Measurements from ENCODE around the gene MED15. TPM values are rescaled to one million over a fixed set of nuclear protein-coding genes. Genes with fewer than 3 reads are reported as not detected.

Gene MED15
- total and polyA plus RNA-seq, 2 of the 8 experiments (the other 6 are each of a cell fraction or from before 2014, with no cell fraction given) = 28.3 to 57.1 TPM

- no peaks in the 10 kb centered on the region for H3K79me1 ChIP-seq (ENCODE audit: low read depth, low read length)
- no peaks in the 10 kb centered on the region for H3K23me2 ChIP-seq (ENCODE audit: low read depth, low read length)
- H3K9ac ChIP-seq (replicated peaks in 1 of 4; ENCODE audit: extremely low read depth in 1 of 4, low read depth in 3 of 4, low read length in 3 of 4) = no peak overlapping the region
- H2BK20ac ChIP-seq (ENCODE audit: low read length) = no peak overlapping the region
- no peak overlapping the region for H3K4me3 ChIP-seq (ENCODE audit: extremely low read depth in 1 of 4, insufficient read depth in 2 of 4, low read depth in 3 of 4, low read length in 4 of 4)
- no peaks in the 10 kb centered on the region for H3K27me3 ChIP-seq (replicated peaks in 1 of 4; ENCODE audit: control insufficient read depth in 3 of 4, extremely low read depth in 1 of 4, insufficient read depth in 3 of 4, low read length in 3 of 4)
- H2BK12ac ChIP-seq (ENCODE audit: low read depth, low read length) = no peak overlapping the region
- H3K36me3 ChIP-seq (ENCODE audit: control insufficient read depth in 2 of 4, insufficient read depth in 4 of 4, low read length in 3 of 4) = no peaks in the 10 kb centered on the region
- H2AK5ac ChIP-seq (ENCODE audit: low read depth, low read length) = no peak overlapping the region
- peak overlapping the region; percentile 74; the same call in 1 of the 2 replicates for H4K8ac ChIP-seq (ENCODE audit: extremely low read depth, insufficient read depth, low read length)
- DNase-seq (ENCODE audit: low read depth in 1 of 2, low spot score in 2 of 2) (no peak), FAIRE-seq (no peak)
- no peak overlapping the region for H2AFZ ChIP-seq (ENCODE audit: low read length)
- CTCF ChIA-PET (ENCODE audit: partially characterized antibody) = interaction anchor here (0.7 to 4.7 kb wide), 11 partner anchors 13 to 59 kb away, joined by 3 to 28 read pairs (median 5); no protein-coding TSS in a partner anchor
- H3K23ac ChIP-seq (ENCODE audit: insufficient read length) = no peak overlapping the region
- H4K5ac ChIP-seq (ENCODE audit: insufficient read length, low read depth, low read length) = no peak overlapping the region
- no peaks in the 10 kb centered on the region for H3K79me2 ChIP-seq (ENCODE audit: control insufficient read depth in 1 of 2, insufficient read depth in 2 of 2, low read length in 2 of 2)
- POLR2A ChIA-PET (ENCODE audit: partially characterized antibody) = interaction anchor here (1.1 kb wide), 1 partner anchor 16 kb away, joined by 3 read pairs; no protein-coding TSS in a partner anchor
- H2BK120ac ChIP-seq (replicated peaks; ENCODE audit: low read depth, low read length) = no peak overlapping the region
- H3K27ac ChIP-seq (ENCODE audit: low read depth, low read length) = no peak overlapping the region
- H4K20me1 ChIP-seq (replicated peaks in 1 of 2; ENCODE audit: control insufficient read depth in 1 of 2, insufficient read depth in 2 of 2, low read length in 2 of 2) = no peaks in the 10 kb centered on the region
- no peak overlapping the region for H2BK15ac ChIP-seq (ENCODE audit: low read length)
- H3K9me3 ChIP-seq (ENCODE audit: insufficient read depth in 2 of 2, low read depth in 1 of 2, low read length in 1 of 2) = no peaks in the 10 kb centered on the region
- no peak overlapping the region for H4K91ac ChIP-seq (replicated peaks; ENCODE audit: insufficient read length, low read length)
- no peak overlapping the region for H3K14ac ChIP-seq (ENCODE audit: insufficient read length)
- no peak overlapping the region; the same call in 1 of the 2 replicates for H2BK5ac ChIP-seq (ENCODE audit: low read depth, low read length)
- no peak overlapping the region for H3K18ac ChIP-seq (ENCODE audit: extremely low read depth, low read length)
- peaks cover 0 to 20% (median 8%) of the 10 kb centered on the region in 4 experiments; a peak in 5 of 7 replicates for H3K4me1 ChIP-seq (replicated peaks in 1 of 4; ENCODE audit: control insufficient read depth in 3 of 4, insufficient read depth in 4 of 4, low read length in 3 of 4)
- no peak overlapping the region for H3K56ac ChIP-seq (replicated peaks; ENCODE audit: insufficient read length, low read depth, low read length)
- TF ChIP-seq, protein P1, sequence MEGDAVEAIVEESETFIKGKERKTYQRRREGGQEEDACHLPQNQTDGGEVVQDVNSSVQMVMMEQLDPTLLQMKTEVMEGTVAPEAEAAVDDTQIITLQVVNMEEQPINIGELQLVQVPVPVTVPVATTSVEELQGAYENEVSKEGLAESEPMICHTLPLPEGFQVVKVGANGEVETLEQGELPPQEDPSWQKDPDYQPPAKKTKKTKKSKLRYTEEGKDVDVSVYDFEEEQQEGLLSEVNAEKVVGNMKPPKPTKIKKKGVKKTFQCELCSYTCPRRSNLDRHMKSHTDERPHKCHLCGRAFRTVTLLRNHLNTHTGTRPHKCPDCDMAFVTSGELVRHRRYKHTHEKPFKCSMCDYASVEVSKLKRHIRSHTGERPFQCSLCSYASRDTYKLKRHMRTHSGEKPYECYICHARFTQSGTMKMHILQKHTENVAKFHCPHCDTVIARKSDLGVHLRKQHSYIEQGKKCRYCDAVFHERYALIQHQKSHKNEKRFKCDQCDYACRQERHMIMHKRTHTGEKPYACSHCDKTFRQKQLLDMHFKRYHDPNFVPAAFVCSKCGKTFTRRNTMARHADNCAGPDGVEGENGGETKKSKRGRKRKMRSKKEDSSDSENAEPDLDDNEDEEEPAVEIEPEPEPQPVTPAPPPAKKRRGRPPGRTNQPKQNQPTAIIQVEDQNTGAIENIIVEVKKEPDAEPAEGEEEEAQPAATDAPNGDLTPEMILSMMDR (IDR thresholded peaks at IDR 0.05; ENCODE audit: control extremely low read depth in 1 of 3, insufficient read depth in 1 of 3, low read depth in 1 of 3, low read length in 3 of 3) = peak in 2 of 3 experiments; percentile 0 to 19; a peak in 3 of 4 replicates
- no peak for TF ChIP-seq MAX (IDR thresholded peaks at IDR 0.05)
- TF ChIP-seq, protein P2, sequence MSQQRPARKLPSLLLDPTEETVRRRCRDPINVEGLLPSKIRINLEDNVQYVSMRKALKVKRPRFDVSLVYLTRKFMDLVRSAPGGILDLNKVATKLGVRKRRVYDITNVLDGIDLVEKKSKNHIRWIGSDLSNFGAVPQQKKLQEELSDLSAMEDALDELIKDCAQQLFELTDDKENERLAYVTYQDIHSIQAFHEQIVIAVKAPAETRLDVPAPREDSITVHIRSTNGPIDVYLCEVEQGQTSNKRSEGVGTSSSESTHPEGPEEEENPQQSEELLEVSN (IDR thresholded peaks at IDR 0.05) = no peak
- TF ChIP-seq MAFK (IDR thresholded peaks at IDR 0.05; ENCODE audit: low read depth, low read length) = no peak
- no peak for TF ChIP-seq ATF3 (IDR thresholded peaks at IDR 0.05; ENCODE audit: insufficient read depth, low read depth, low read length)
- WGBS, 2 experiments (ENCODE audit: extremely low coverage in 1 of 2, insufficient coverage in 1 of 2, insufficient read length in 1 of 2, insufficient replicate concordance in 2 of 2, low coverage in 1 of 2, low lambda C conversion rate in 2 of 2, missing lambda C conversion rate in 1 of 2) = 91% methylated on average over 18 of the region's 18 CpGs; no CpG with 5 or more reads in 1 of the 2 experiments
- H3K4ac ChIP-seq (replicated peaks; ENCODE audit: insufficient read length, low read depth, low read length) = no peak overlapping the region
- H3K4me2 ChIP-seq (ENCODE audit: insufficient read depth in 1 of 2, low read depth in 2 of 2, low read length in 2 of 2) = no peak overlapping the region
These were observed 97.4 kb downstream of the MED15 start for GRCh38 chr22:20604776-20605221.

Data from H1 (cell line).